Suprapubic skin (tissue), 4 donors: ENCODE measurements around the gene TBC1D1. TPM values are rescaled to one million over a fixed set of nuclear protein-coding genes. Genes with fewer than 3 reads are reported as not detected.

Source experiments
- DNase-seq, 2 donors: peaks; one replicate each; pipeline ENCODE4 v3.0.0-alpha.2; 2019; ENCODE audit warnings: low spot score in 2 of 2
- H3K27ac ChIP-seq: fragments of 200-600 bp; sonication (generic); one replicate; pipeline ENCODE4 v1.5.1; 2019
- H3K27me3 ChIP-seq: fragments of 200-600 bp; sonication (generic); one replicate; pipeline ENCODE4 v1.5.1; 2019
- H3K36me3 ChIP-seq: fragments of 200-600 bp; sonication (generic); one replicate; pipeline ENCODE4 v1.5.1; 2019
- H3K4me1 ChIP-seq: fragments of 200-600 bp; sonication (generic); one replicate; pipeline ENCODE4 v1.5.1; 2019
- H3K4me3 ChIP-seq: fragments of 200-600 bp; sonication (generic); one replicate; pipeline ENCODE4 v1.5.1; 2019; ENCODE audit warnings: mild to moderate bottlenecking
- H3K9me3 ChIP-seq: fragments of 200-600 bp; sonication (generic); one replicate; pipeline ENCODE4 v1.5.1; 2019
- EP300 ChIP-seq: sonication (generic); formaldehyde crosslinking; IDR thresholded peaks from one replicate; pipeline ENCODE4 v1.6.1; 2017; ENCODE audit warnings: antibody characterized with exemption
- POLR2A ChIP-seq, 2 donors: fragments of 450-650 bp; IDR thresholded peaks; one replicate each; pipeline ENCODE4 v1.6.1; 2017; ENCODE audit warnings: antibody characterized with exemption in 2 of 2, mild to moderate bottlenecking in 2 of 2, moderate library complexity in 2 of 2
- POLR2AphosphoS5 ChIP-seq, 3 donors: sonication (generic); formaldehyde crosslinking; IDR thresholded peaks; one replicate each; pipeline ENCODE4 v1.6.1; 2017; ENCODE audit warnings: antibody characterized with exemption in 3 of 3
- WGBS: methylation state at CpG from one replicate; pipeline ENCODE4 v1.1.5; 2018; 5-methylcytosine and 5-hydroxymethylcytosine counted together
- total RNA-seq, 4 donors: library from RNA; depleted of rRNA; stranded (reverse); fragments of >200 nt; gene quantifications; one replicate each; pipeline ENCODE4 v1.1.0, GENCODE V29; 2016
- TF ChIP-seq, protein P1 (sequence below), 2 donors: fragments of 200-600 bp in 1 of 2; fragments of 450-650 bp in 1 of 2; sonication (generic) in 1 of 2; IDR thresholded peaks; one replicate each; pipeline ENCODE4 v1.5.1; 2016 to 2019; ENCODE audit warnings: antibody characterized with exemption in 2 of 2, mild to moderate bottlenecking in 1 of 2, moderate library complexity in 1 of 2

The TBC1D1 gene
- total RNA-seq, 4 donors from 2014 or later, result 16.3 to 32.0 (median 22.2) TPM

DNA sequence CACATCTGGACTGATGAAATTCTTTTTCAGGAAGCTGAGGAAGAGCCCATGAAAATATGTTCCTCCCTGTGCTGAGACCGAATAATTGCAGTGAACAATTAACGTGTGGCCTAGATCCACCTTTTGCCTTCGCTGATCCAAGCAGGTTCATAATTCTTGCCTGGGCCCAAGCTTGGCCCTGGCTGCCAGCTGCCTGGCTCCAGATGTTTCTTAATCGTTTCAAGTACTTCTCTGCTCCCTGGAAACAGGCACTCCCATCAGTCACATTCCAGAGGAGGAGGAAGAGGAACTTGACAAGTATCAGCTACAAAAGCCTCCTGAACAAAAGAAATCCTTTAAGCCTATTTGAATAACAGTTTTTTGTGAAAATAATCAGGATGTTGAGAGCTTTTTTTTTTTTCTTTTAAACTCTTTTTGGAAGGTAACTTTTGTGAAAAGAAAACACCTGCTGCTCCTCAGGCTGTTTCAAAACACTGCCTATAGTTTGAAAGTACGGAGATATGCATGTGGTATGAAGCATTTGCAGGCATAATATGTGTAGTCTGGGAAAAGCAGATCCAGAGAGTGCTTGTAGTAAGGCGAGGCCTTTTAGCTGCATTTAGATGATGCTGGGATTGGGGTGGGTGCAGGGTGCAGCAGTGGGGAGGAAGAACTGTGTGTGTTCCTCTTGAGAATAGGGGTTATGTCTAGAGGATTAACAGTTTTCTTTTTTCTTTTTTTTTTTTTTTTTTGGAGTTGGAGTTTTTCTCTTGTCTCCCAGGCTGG, 223.7 kb downstream of the TBC1D1 start:
- H3K9me3 ChIP-seq, result no peaks in the 10 kb centered on the region
- DNase-seq, result no peak
- TF ChIP-seq EP300 (no peak), POLR2AphosphoS5 (IDR thresholded peaks at IDR 0.05) (no peak), POLR2A (IDR thresholded peaks at IDR 0.05) (no peak)
- TF ChIP-seq, protein P1, sequence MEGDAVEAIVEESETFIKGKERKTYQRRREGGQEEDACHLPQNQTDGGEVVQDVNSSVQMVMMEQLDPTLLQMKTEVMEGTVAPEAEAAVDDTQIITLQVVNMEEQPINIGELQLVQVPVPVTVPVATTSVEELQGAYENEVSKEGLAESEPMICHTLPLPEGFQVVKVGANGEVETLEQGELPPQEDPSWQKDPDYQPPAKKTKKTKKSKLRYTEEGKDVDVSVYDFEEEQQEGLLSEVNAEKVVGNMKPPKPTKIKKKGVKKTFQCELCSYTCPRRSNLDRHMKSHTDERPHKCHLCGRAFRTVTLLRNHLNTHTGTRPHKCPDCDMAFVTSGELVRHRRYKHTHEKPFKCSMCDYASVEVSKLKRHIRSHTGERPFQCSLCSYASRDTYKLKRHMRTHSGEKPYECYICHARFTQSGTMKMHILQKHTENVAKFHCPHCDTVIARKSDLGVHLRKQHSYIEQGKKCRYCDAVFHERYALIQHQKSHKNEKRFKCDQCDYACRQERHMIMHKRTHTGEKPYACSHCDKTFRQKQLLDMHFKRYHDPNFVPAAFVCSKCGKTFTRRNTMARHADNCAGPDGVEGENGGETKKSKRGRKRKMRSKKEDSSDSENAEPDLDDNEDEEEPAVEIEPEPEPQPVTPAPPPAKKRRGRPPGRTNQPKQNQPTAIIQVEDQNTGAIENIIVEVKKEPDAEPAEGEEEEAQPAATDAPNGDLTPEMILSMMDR (IDR thresholded peaks at IDR 0.05), result no peak
- 35% methylated on average over 6 of the region's 6 CpGs for WGBS
- no peak overlapping the region for H3K27ac ChIP-seq
- no peaks in the 10 kb centered on the region for H3K27me3 ChIP-seq
- H3K4me3 ChIP-seq, result no peak overlapping the region
- peaks cover 17% of the 10 kb centered on the region for H3K4me1 ChIP-seq
- H3K36me3 ChIP-seq, result peaks cover 5% of the 10 kb centered on the region

DNA sequence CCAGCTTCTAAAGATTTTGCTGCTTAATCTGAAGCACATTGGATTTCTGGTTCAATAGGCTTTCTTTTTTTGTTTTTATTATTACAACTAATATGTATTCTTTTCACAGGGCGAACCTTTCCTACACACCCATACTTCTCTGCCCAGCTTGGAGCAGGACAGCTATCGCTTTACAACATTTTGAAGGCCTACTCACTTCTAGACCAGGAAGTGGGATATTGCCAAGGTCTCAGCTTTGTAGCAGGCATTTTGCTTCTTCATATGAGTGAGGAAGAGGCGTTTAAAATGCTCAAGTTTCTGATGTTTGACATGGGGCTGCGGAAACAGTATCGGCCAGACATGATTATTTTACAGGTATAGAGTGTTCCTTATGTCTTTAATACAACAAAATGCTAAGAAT, 224.7 kb downstream of the TBC1D1 start:
- DNase-seq, result no peak
- no peaks in the 10 kb centered on the region for H3K27me3 ChIP-seq
- H3K9me3 ChIP-seq, result no peaks in the 10 kb centered on the region
- H3K4me1 ChIP-seq, result peaks cover 17% of the 10 kb centered on the region
- peaks cover 5% of the 10 kb centered on the region for H3K36me3 ChIP-seq
- 91% methylated on average over 5 of the region's 5 CpGs for WGBS
- no peak overlapping the region for H3K27ac ChIP-seq
- no peak overlapping the region for H3K4me3 ChIP-seq
- TF ChIP-seq POLR2A (IDR thresholded peaks at IDR 0.05) (no peak), EP300 (no peak), POLR2AphosphoS5 (IDR thresholded peaks at IDR 0.05) (no peak)
- TF ChIP-seq, protein P1 (IDR thresholded peaks at IDR 0.05), result no peak

DNA sequence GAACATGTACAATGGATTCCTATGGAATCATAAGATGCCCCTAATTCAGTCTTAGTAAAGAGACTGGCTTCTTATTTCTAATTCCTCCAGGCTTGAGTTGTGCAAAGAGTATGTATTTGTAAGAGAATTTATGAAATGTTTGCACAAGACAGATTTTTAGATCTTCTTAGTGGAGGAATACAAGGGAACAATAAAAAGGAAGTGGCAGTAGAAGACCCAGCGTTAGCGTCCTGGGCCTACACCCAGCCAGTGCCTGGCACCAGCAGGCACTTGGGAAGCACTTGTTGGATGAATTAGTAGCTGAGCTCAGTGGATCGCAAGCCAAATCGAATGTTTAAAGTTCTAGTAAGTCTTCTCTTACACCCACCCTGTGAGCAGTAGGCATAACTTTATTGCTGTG, 226.7 kb downstream of the TBC1D1 start:
- H3K36me3 ChIP-seq, result peaks cover 5% of the 10 kb centered on the region
- no peaks in the 10 kb centered on the region for H3K9me3 ChIP-seq
- 62% methylated on average over 4 of the region's 4 CpGs for WGBS
- H3K27me3 ChIP-seq, result no peaks in the 10 kb centered on the region
- peaks cover 17% of the 10 kb centered on the region for H3K4me1 ChIP-seq
- H3K4me3 ChIP-seq, result no peak overlapping the region
- TF ChIP-seq EP300 (no peak), POLR2A (IDR thresholded peaks at IDR 0.05) (no peak), POLR2AphosphoS5 (IDR thresholded peaks at IDR 0.05) (no peak)
- TF ChIP-seq, protein P1 (IDR thresholded peaks at IDR 0.05), result no peak
- H3K27ac ChIP-seq, result no peak overlapping the region
- no peak for DNase-seq

DNA sequence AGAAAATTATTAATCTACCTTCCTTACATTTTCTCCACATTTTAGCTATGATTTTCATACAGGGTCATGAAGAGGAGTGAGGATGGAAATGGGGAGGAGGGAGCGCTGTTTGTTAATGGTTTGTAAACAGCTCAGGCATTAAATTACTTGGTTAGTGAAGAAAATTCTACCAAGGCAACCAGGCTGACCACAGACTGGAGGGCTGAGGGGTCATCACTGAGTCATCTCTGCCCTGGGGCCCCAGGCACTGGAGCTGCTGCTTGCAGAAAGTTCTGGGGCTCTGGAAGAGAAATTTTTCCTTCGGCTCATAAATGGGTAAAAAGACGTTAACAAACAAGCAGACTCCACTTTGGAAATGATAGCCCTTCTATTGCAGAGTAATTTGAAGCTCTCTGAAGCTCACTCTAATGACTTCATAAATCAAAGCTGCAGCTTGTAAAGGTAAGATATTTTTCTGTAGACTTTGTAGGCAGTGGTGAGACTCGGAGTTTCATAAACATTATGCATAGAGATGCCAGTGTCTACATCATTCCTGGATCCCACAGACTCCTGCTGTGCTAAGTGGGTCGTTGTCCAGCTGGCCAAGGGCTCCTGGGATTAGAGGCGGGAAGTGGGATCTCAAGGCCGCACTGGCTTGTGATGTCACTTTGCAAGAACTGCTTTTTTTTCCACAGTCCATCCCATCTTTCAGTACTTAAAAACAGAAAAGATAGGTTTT, 228.9 kb downstream of the TBC1D1 start:
- Histone ChIP-seq H3K4me3 (no peak overlapping the region), H3K9me3 (no peaks in the 10 kb centered on the region), H3K27ac (no peak overlapping the region), H3K36me3 (peaks cover 5% of the 10 kb centered on the region), H3K4me1 (peaks cover 5% of the 10 kb centered on the region), H3K27me3 (no peaks in the 10 kb centered on the region)
- DNase-seq, result no peak
- TF ChIP-seq POLR2AphosphoS5 (IDR thresholded peaks at IDR 0.05) (no peak), POLR2A (IDR thresholded peaks at IDR 0.05) (no peak), EP300 (no peak)
- TF ChIP-seq, protein P1 (IDR thresholded peaks at IDR 0.05), result no peak
- 61% methylated on average over 7 of the region's 7 CpGs for WGBS

DNA sequence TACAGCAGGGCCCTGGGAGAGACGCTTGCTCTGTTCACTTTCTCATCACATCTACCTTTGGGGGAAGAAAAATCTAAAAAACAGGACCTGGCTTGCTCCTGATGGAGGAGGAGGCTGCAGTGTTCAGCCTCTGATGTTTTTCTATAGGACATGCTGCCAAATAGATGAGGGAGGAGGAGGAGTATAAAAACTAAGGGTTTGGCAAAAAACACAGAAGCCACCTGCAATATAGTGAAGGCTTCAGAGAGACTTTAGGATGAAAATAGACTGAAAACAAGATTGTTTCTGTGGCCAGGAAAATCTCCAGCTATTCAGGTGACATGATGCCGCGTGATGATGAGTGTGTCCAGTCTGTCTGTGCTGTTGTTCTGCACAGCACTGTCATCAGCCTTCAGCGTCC, 229.9 kb downstream of the TBC1D1 start:
- 85% methylated on average over 4 of the region's 4 CpGs for WGBS
- H3K27ac ChIP-seq, result no peak overlapping the region

More for the DNA sequence above, 229.9 kb downstream of the TBC1D1 start:
- no peak for TF ChIP-seq POLR2AphosphoS5 (IDR thresholded peaks at IDR 0.05)
- no peak for TF ChIP-seq EP300
- TF ChIP-seq, protein P1 (IDR thresholded peaks at IDR 0.05), result no peak
- TF ChIP-seq POLR2A (IDR thresholded peaks at IDR 0.05), result no peak
- H3K9me3 ChIP-seq, result no peaks in the 10 kb centered on the region
- peaks cover 5% of the 10 kb centered on the region for H3K36me3 ChIP-seq
- no peak for DNase-seq
- H3K4me3 ChIP-seq, result no peak overlapping the region
- no peaks in the 10 kb centered on the region for H3K27me3 ChIP-seq
- H3K4me1 ChIP-seq, result no peaks in the 10 kb centered on the region
